Iris pigment epithelial cell (primary cell): ENCODE results near the gene LAMTOR5.
"Not testable (repeated sequence)": the region's sequence is repeated elsewhere in the genome, so short reads cannot be mapped to it uniquely, and the experiment has no call there.

ENCODE experiments used
- DNase-seq: peaks from one replicate; pipeline ENCODE4 v3.0.0-alpha.2; 2011; ENCODE audit warnings: low read depth

The LAMTOR5 gene

GRCh38 chr1:110407260-110408210 lies at the start of gene LAMTOR5:
TSS of gene LAMTOR5 (minus strand) at chr1:110407694. CDS start at chr1:110407620, 74 bp downstream.
- DNase-seq = peak; percentile 89

DNA sequence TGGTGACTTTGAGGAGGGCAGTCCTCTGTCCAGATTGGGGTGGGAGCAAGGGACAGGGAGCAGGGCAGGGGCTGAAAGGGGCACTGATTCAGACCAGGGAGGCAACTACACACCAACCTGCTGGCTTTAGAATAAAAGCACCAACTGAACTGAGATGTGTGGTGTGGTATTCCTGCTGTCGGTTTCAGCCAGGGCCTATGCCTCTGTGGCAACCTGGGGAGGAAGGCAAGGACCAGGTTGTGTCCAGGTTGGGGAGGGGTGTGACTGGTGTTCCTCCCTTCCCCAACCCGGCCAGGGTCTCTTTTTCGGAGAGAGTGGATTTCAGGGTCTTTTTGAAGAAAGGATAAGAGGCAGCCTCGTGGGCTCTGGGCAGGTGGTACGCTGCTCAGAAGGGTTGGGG lies 49.7 kb upstream of the LAMTOR5 start:
- no peak for DNase-seq

DNA sequence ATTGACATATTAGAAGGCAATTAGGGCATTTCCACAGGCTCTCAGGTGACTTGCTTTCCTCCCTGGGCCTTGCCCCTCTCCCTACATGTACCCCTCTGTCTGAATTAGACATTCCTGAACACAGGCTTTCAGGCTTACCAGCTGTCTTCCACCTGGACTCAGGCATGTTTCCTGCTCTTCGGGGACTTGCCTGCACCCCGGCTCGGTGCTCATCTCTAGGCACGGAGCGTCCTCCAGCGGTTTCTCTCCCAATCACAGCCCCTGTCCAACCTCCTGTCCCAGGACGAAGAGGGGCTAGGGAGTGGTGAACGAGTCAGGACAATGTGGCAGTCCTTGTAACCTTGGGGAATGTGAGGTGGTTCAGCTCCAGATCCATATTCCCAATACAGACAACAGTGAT lies 47.7 kb upstream of the LAMTOR5 start:
- DNase-seq = no peak

- DNase-seq = no peak
These were observed 46.8 kb upstream of the LAMTOR5 start for GRCh38 chr1:110454328-110454727.

DNA sequence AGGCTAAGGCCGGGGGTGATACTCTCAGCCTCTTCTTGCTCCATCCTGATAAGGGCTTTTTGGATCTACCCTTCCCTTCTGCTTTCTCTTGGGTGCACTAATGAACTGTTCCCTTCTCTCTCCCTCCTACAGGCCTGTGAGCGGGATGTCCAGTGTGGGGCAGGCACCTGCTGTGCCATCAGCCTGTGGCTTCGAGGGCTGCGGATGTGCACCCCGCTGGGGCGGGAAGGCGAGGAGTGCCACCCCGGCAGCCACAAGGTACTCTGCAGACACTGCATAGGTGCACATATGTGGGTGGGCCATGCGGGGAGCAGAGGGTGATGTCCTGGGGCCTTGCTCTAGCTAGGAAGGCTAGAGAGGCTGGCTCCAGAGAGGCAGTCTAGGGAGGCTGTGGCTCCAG lies 46.3 kb upstream of the LAMTOR5 start:
- no peak for DNase-seq

DNA sequence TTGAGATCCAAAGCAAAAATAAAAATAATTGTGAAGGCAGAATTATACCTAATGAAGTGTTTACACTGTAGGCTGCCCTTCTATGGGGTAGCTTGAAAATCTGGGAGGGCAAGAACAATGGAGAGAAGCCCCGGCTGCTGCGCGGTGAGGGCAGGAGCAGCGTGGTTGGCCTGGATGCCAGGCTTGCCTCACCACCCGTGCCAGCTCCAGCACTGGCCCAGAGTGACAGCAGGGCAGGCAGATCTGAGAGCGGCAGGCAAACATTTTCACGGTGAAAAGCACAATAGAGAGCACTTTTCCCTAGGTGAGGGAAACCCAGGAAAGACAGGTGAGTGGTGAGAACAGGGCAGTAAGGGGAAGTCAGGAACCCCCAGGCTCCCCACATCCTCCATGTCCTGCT lies 44.8 kb upstream of the LAMTOR5 start:
- DNase-seq = no peak

DNA sequence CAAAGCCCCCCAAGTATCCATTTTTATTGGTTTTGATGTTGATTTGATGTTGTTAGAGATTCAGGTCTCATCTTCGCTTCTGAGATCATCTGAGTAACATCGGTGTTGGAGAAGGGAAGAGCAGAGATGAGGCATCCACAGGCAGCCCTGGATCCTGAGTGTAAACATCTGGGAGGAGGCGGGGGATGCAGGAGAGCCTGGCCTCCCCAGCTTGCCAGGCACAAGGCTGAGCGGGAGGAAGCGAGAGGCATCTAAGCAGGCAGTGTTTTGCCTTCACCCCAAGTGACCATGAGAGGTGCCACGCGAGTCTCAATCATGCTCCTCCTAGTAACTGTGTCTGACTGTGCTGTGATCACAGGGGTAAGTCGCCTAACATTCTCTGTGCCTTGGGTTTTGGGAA lies 43.4 kb upstream of the LAMTOR5 start, which contains the start of gene PROK1:
Gene PROK1, plus strand, starts transcription at position 221 of the 400 bp plus-strand sequence. Its CDS starts 68 bp downstream, at position 289.
- DNase-seq = no peak

DNA sequence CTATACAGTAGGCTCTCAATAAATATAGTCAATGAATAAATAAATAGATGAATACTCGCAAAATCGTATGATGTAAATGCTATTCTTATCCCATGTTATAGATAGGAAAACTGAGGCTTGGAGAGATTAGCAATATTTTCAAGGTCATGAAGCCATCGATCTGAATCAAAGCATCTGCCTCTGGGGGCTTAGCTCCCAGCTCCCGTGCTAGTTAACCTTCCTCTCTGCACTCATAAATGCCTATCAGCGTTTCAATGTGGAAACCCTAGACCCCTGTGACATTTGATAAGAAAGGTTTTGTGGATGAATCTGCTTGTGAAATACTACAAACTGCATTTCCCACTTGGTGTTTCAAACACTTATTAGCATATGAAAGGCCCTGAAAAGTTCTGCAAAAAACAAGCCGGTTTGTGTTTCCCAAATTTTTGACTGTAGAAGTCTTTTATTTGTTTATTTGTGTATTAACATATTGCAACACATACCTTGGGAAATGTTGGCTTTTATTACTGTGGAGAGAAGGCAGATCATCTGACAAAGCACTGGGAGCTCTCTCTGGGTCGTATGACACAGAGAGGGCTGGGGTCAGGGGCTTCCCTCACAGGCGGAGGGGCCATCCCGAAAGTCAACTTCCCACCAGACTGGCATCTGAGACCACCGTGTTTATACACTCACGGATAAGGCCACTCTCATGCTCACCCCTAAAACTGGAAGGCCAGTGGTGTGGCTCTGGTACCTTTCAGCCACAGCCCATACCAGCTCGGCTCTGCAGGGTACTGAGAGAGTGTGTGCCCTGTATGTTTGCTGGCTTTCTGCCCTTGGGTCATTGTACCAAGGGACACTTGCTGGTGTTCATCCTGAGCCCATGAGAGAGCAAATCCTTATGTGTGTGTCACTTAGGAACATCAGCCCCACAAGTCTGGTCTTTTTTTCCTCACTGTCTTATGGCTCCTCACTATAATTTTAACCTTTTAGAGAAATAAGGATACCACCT lies 42.5 kb upstream of the LAMTOR5 start:
- peak; percentile 20 for DNase-seq

DNA sequence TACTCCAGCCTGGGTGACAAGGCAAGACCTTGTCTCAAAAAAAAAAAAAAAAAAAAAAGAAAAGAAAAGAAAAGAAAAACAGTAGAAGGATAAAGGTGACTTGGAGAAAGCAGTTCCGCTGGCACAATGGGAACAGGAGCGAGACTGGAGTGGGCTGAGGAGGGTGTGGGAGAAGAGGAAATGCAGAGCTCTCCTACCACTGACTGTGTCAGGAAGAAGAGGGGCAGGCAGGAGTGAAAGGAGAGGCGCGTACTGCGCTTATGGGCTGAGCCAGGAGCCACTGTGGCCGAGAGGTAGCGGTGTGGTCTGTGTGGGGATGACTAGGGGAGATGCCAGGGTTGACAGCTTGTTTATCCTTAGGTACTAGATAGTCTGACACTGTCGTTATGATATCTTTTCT lies 37.1 kb upstream of the LAMTOR5 start:
- no peak for DNase-seq

GRCh38 chr1:110443451-110443850 lies 36.0 kb upstream of the LAMTOR5 start:
- no peak for DNase-seq

GRCh38 chr1:110441888-110442287 lies 34.4 kb upstream of the LAMTOR5 start:
- DNase-seq = no peak

GRCh38 chr1:110440877-110441276 lies 33.4 kb upstream of the LAMTOR5 start:
- peak; percentile 66 for DNase-seq

DNA sequence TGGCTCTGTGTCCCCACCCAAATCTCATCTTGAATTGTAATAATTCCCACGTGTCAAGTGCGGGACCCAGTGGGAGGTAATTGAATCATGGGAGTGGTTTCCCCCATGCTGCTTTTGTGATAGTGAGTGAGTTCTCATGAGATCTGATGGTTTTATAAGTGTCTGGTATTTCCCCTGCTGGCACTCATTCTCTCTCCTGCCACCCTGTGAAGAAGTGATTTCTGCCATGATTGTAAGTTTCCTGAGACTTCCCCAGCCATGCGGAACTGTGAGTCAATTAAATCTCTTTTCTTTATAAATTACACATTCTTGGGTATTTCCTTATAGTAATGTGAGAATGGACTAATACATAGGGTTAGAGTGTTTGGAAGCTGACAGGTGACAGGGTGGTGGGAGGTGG lies 32.4 kb upstream of the LAMTOR5 start:
- not testable (repeated sequence) for DNase-seq

DNA sequence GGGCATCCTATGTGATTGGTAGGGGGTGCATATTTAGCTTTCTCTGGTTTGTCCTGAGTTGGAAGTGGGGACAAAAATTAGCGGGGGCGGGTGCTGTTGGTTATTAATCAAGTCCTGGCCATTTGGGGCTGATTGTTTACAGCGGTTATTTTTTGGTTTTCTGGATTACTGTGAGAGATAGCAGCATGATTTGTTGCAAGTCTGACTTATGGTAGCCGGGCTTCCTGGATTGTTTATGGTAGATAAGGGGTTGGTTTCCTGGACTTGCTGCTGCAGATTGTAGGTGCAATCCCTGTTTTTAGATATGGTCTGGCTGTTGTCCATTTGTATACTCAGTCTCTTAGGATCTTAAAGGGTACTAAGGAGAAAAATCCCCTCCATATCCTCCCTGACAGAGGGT lies 31.4 kb upstream of the LAMTOR5 start:
- peak; percentile 25 for DNase-seq

GRCh38 chr1:110437645-110438299 lies 30.3 kb upstream of the LAMTOR5 start:
- DNase-seq = not testable (repeated sequence)

GRCh38 chr1:110436635-110437034 lies 29.1 kb upstream of the LAMTOR5 start:
- DNase-seq = no peak

DNA sequence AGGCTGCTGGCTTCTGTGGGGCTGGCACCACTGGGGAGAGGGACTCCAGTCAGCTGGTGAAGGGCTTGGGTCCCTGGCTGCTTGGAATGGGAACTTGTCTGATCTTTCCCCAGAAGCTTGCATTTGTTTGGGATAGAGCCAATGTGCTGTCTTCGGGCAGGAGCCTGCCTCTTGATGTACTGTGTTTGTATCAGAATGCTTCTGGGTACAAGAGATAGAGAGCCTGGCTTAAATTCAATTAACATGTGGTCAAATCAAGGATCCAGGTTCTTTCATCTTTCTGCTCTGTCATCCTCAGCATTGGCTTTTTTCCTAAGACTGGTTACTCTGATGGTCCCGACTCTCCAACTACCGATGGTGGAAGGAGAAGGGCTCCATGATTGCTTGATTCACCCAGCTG lies 27.5 kb upstream of the LAMTOR5 start:
- no peak for DNase-seq

DNA sequence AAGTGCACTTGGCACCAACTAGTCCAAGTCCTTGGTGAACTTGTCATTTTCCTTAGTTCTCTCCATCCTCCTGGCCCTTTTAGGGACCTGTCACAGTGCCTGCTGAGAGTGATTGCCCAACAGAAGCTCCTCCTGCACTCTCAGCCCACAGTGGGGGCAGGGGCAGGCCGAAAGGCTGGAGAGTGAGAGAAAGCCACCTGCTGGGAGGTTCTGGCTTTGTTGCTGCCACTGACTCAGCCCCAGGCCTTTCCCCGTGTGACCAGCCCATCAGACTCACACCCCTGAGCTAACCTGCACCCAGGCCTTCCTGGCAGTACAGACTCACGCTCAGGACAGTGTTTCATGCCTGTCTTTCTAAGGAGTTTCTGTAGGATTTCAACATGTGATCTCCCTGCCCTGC lies 26.3 kb upstream of the LAMTOR5 start:
- DNase-seq = peak; percentile 61

- DNase-seq = no peak
These were observed 25.7 kb upstream of the LAMTOR5 start for GRCh38 chr1:110433213-110433612.

- no peak for DNase-seq
These were observed 23.4 kb upstream of the LAMTOR5 start for GRCh38 chr1:110430901-110431300.

GRCh38 chr1:110430366-110430765 lies 22.9 kb upstream of the LAMTOR5 start:
- no peak for DNase-seq

DNA sequence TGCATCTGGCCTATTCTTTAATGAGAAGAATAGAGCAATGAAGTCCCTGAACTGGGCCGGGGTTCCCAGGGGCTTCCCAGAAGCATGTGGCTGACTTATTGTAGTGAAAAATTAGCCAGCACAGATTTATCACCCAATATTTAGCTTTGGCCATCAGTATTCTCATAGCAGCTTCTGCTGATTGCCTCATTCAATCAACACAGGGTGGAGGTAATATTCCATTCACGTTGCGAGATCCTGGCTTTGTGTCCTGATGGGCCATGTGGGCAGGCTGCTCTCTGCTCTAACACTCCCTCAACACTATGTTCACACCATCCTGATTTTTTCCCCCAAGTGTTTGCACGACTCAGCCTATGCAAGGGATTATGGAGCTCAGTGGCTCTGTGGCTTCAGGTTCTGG lies 21.5 kb upstream of the LAMTOR5 start:
- DNase-seq = no peak
